Measurements from ENCODE around the gene BCAS3. TPM values are rescaled to one million over a fixed set of nuclear protein-coding genes. Genes with fewer than 3 reads are reported as not detected.
A peak's percentile ranks its signal among the peaks of the same experiment; 100 is the strongest.

Gene BCAS3
- total RNA-seq, 1 experiment from 2014 or later: 8.0 TPM

- DNase-seq (ENCODE audit: low read depth): no peak
Observed at GRCh38 chr17:61330174-61331150, 652.8 kb downstream of the BCAS3 start.

GRCh38 chr17:61331178-61331577, 653.5 kb downstream of the BCAS3 start:
- no peak for DNase-seq (ENCODE audit: low read depth)

GRCh38 chr17:61331886-61332285, 654.2 kb downstream of the BCAS3 start:
- DNase-seq (ENCODE audit: low read depth): no peak

- DNase-seq (ENCODE audit: low read depth): no peak
Observed at GRCh38 chr17:61333136-61333535, 655.5 kb downstream of the BCAS3 start.

GRCh38 chr17:61334673-61335072, 657.0 kb downstream of the BCAS3 start:
- DNase-seq (ENCODE audit: low read depth): no peak

GRCh38 chr17:61335105-61335844, 657.6 kb downstream of the BCAS3 start:
- DNase-seq (ENCODE audit: low read depth): no peak

GRCh38 chr17:61335845-61336655, 658.4 kb downstream of the BCAS3 start:
- DNase-seq (ENCODE audit: low read depth): no peak

- DNase-seq (ENCODE audit: low read depth): no peak
Observed at GRCh38 chr17:61337290-61337689, 659.6 kb downstream of the BCAS3 start.

GRCh38 chr17:61338000-61338798, 660.5 kb downstream of the BCAS3 start:
- peak; percentile 73 for DNase-seq (ENCODE audit: low read depth)

- DNase-seq (ENCODE audit: low read depth): no peak
Observed at GRCh38 chr17:61338874-61339478, 661.3 kb downstream of the BCAS3 start.

- DNase-seq (ENCODE audit: low read depth): no peak
Observed at GRCh38 chr17:61340431-61341209, 663.0 kb downstream of the BCAS3 start.

- DNase-seq (ENCODE audit: low read depth): no peak
Observed at GRCh38 chr17:61343576-61343975, 665.9 kb downstream of the BCAS3 start.

- DNase-seq (ENCODE audit: low read depth): no peak
Observed at GRCh38 chr17:61345061-61345460, 667.4 kb downstream of the BCAS3 start.

- no peak for DNase-seq (ENCODE audit: low read depth)
Observed at GRCh38 chr17:61345825-61346666, 668.4 kb downstream of the BCAS3 start.

- DNase-seq (ENCODE audit: low read depth): no peak
Observed at GRCh38 chr17:61349350-61349749, 671.7 kb downstream of the BCAS3 start.

- no peak for DNase-seq (ENCODE audit: low read depth)
Observed at GRCh38 chr17:61351745-61352407, 674.2 kb downstream of the BCAS3 start.

- DNase-seq (ENCODE audit: low read depth): no peak
Observed at GRCh38 chr17:61352408-61352770, 674.7 kb downstream of the BCAS3 start.

Measured in HT1080 (cell line).